ENCODE measurements around the gene PCDH12.

The PCDH12 gene

DNA sequence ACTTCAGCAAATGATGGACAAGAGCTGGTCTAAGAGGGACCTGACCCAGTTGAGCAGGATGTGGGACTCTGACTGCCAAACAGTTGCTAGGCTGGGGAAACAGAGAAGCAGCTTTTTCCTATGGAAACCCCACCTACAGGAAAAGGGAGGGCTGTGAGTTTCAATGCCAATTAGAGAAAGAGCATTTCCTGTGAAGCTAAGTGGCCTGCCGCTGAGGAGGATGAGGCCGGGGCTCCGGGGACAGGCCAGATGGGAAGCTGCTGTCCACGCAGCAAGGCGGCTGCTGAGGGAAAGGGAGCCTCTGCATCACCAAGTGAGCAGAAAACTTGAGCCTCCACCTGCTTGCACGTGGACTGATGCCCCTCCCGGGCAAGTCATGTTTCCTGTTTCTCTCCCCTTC, at the start of gene PCDH12:
PCDH12 (minus strand) TSS at position 90 of the 400 bp plus-strand sequence. CDS start 351 bp downstream, outside the sequence.
- DNase-seq (ENCODE audit: low spot score): no peak

DNA sequence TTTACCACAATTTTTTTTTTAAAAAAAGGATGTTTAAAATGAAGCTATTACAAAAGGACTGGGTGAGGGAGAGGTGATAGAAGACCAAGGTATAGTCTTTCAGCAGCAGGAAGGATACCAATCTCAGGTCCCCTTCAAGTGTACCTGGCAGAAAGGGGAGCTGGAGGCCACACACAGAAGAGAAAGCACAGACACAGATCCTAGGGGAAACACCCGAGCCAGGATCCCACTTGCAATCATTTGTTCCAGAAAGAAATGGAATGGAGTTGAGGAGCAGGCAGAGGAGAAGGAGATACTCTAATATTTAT, 49.2 kb upstream of the PCDH12 start:
- no peak for DNase-seq (ENCODE audit: low spot score)

DNA sequence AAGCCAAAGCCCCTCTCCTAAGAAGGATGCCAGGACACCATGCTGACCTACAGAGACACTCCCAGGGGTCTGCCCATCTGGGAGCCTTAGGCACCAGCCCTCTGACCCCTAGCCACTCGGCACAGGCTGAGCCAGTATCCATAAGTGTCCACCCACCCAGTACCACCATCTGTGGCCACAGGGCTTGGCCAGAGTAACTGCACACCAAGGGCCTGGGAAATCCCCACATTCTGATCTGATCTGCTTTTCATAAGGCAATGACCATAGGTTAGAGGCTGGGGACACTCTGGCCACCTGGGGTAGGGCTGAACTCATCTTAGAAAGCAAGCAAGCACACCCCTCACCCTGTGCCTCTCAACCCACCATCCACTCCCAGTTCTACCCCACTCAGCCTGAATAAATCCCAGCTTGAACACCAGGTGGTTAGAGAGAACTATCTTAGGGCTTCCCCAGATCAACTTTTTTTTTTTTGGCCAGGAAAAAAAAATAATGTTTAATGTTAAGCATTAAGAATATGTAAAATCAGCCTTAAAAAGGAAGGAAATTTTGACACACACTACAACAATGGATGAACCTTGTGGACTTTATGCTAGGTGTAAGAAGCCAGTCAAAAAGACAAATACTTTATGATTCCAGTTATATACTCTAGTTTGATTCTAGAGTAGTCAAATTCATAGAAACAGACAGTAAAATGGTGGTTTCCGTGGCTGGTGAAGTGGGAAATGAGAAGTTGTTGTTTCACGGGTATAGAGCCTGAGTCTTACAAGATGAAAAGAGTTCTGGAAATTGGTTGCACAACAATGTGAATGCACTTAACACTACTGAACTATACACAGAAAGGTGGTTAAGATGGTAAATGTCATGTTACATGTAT, 48.6 kb upstream of the PCDH12 start:
- DNase-seq (ENCODE audit: low spot score): peak; percentile 78

DNA sequence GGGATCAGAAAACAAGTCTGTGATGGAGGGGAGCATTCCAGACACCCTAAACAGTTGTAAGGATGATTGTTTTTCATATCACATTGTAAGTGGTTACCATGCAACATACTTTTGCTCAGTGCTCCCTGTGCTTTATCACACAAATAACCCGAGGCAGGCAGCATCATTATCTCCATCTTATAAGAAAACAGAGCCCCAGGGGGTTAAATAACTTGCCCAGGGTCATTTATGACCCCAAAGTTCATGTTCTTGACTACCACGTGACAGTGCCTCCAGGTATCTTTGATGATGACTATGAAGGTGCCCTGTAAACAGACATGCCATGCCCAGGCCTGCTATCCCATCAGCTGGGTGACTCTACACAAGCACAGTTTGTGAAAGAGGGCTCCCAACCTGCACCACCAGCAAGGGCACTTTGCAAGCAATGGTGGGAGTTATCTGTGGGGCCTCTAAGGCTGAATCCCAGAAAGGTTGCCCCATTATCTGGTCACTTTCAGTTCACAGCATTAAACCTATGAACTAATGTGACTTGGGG, 45.3 kb upstream of the PCDH12 start:
- no peak for DNase-seq (ENCODE audit: low spot score)

DNA sequence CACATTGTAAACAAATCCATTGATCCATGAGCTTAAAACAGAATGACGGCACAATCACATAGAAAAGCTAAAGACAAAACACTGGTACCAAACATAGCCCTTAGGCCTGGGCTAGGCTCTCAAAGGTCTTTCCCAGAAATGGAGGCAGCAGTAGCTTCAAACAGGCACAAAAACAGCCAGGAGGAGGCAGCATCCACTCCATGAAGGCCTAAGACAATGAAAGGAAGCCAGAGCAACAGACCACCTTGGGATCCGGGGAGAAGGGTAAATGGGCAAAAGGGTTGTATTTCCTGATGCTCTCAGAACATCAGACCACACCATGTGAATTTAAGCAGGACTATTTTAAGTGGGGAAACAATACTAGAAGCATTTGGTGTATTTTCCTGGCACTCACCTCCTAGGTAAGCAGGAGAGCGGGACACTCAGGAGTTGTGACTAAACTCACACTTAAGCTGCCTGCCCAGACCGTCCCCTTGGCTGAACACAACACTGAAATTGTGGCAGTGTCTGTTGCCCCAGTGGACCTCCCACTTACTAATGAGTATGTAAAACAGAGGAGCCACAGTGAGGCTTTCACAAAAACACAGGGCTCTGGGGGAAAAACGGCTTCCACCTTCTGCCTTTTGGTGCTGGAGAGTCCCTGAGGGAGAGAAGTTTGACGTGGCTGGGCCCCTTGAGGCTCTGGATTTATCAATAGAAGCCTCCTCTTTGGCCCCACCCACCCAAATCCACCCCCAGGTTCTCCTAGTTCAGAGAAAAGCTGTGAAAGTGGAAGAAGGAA, 42.9 kb upstream of the PCDH12 start:
- DNase-seq (ENCODE audit: low spot score): no peak

DNA sequence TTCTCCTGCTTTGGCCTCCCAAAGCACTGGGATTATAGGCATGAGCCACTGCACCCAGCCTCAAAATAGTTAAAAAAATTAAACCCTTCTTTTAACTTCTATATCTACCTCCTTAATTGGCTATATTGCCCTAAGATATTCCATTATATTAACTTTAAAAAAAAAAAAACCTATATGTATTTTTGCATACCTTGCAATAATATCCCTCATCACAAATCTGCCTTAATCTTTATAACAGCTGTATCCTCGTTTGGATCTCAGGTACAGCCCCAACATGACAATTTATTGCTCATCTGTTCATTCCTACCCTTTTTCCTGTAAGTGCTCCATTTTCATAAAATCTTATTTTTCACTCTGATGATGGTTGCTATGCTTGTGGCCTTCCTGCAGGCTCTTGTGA, 42.2 kb upstream of the PCDH12 start:
- no peak for DNase-seq (ENCODE audit: low spot score)

DNA sequence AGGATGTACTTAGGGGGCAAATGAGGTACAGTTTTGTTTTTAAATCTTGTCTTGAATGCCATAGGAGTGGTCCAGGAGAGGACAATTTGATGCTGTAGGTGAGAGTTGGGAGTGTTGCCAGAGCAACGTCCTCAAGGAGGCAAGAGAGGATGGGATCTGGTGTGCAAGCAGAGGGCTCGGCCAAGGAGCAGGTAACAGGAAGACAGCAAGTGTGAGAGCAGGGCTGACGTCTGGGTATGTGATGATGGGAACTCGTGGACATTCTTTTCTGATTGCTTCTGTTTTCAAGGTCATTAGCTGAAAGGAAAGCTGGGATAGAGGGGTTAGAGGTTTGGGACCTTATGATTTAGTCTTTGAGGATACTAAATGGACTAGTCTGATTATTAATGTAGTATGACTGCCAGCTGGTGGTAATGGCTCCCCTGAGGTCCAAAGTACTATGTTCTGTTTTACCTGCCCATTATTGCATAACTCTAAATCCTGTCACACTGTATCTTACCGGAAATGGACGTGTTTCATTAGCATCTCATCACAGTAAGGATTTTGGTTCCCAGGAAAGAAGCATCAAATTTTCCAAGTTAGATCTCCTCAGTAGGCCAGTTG, 39.5 kb upstream of the PCDH12 start:
- DNase-seq (ENCODE audit: low spot score): no peak

DNA sequence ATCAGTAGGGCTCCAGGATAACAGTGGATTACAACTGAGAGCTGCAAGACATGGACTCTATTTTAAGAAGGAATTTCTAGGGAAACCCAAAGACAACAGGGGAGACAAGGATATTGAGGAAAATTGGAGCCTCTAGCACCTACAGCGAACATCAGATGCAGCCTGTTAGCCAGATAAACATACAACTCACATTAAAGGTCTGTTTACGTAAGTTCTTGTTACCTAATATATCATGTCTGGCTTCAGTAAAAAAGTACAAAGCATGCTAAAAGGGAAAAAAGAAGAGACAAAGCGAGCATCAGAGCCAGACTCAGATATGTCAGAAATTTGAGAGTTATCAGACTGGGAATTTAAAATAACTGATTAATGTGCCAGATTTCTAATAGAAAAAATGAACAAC, 37.7 kb upstream of the PCDH12 start:
- no peak for DNase-seq (ENCODE audit: low spot score)

DNA sequence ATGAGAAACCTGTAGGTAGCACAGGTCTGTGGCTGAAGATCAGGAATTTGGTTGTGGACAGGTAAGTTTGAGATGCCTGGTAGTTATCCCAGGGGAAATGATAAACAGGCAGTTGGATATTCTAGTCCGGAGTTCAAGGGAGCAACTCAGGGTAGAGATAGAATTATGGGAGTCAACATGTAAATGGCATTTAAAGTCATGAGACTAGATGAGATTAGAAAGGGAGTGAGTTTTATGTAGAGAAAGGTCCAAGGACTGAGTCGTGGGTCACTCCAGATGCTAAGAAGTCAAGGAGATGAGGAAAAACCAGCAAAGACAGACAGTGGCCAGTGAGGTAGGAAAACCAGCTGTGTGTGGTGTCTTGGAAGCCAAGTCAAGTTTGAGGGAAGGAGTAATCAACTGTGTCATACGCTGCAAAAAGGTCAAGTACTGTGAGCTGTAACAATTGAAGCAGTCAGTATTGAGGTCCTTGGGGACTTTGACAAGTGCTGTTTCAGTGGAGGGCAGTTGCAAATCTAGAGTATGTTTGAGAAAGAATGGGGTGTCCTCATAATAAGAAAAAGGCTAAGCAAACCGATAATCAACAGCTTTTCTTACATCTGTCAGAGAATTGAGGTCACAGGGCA, 36.6 kb upstream of the PCDH12 start:
- no peak for DNase-seq (ENCODE audit: low spot score)

DNA sequence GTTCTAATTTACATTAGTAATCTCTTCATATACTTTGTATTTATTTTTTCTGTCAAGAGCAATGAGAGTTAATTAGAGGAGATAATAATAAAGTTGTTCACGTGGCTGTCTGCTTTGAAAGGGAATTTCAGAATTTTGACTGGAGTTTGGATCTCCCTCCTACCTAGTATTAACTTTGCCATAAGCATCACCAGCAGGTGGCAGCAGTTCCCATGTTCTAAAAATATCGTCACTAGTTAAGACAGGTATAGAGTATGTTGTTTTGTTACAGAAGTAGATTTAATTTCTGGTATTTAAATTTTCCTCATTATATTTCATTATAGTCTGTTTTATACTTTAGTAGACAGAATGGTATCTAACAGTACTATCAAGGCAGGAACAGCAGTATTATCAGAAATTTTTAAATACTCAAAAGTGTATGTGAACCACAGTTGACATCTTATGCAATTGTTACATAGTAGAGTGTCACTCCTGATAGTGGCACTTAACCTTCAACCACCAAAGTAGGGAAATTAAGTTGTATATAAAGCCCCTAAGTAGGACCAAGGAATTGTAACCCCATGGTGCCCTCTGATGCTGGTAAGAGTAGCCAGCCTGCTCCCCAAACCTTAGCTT, 34.5 kb upstream of the PCDH12 start:
- DNase-seq (ENCODE audit: low spot score): peak; percentile 84

DNA sequence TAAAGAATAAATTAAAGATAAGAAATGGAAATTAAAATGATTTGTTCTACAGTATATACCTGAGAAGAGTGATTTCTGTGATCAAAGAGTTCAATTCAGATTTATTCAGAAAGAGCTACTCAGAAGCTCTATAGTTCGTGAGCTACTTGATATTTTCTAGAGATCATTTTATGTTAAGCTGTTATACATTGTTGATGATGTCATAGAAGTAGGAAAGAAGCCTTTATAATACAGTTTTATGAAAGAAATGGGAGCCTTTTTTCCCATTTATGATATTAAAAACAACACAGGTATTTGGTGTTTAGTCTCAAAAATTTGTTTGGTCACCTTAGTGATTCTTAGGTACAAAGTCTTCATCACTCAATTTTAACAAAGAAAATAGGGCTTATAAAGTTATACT, 31.7 kb upstream of the PCDH12 start:
- no peak for DNase-seq (ENCODE audit: low spot score)

DNA sequence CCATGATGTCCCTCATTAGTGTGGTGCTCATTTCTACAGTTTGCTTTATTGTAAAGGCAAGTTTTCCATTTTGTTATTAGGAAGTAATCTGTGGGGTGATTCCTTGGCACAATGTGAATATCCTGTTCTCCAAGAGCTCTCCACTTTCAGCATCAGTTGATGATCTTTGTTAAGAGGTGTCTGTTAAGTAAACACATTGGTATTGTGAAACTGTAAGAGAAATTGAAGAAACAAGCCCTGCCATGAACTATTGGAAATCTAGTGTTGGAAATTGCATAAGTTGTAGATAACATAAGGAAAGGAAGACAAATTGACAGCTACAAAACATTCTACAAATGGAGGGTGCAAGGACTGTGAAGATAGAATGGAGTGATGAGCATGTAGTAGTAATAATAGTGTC, 28.1 kb upstream of the PCDH12 start:
- DNase-seq (ENCODE audit: low spot score): no peak

DNA sequence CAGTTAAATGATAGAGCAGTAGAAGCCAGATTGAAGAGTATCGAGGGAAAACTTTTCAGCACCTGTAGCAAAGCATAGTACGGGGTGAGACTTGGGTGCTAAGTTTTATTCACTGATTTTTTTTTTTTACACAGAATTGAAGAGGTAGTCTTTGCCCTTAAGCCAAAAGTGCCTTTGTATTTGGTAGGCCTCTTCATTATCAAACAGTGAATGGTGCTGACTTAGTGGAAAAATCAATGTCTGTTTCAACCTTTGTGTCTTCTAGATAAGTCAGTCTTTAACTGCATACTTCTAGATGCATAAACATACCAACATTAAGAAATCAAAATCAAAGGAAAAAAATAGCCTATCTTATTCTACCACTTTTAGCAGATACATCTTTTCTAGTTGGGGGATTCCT, 24.6 kb upstream of the PCDH12 start:
- no peak for DNase-seq (ENCODE audit: low spot score)

DNA sequence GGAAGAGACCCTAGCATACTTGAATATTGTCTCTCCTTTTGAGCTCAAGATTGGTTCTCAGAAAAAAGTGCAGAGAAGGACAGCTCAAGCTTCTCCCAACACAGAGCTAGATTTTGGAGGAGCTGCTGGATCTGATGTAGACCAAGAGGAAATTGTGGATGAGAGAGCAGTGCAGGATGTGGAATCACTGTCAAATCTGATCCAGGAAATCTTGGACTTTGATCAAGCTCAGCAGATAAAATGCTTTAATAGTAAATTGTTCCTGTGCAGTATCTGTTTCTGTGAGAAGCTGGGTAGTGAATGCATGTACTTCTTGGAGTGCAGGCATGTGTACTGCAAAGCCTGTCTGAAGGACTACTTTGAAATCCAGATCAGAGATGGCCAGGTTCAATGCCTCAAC, 20.4 kb upstream of the PCDH12 start:
- no peak for DNase-seq (ENCODE audit: low spot score)

DNA sequence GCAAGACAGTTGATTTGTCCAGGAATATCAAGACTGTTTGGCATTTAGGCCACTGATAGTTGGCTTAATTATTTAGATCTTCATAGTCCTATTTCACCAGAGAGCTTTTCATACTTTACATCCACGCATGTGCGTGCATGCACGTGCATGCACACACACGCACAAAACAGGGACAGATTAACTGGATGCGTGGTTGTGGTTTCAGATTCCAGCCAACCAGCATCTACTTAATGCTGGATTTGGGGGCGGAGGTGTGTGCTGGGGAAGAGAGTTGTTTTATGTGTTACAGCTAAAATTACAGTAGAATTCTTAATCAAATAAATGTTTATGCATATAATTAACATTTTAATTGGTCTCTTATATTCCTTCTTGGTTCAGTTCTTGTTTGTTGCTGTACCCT, 18.2 kb upstream of the PCDH12 start:
- no peak for DNase-seq (ENCODE audit: low spot score)

DNA sequence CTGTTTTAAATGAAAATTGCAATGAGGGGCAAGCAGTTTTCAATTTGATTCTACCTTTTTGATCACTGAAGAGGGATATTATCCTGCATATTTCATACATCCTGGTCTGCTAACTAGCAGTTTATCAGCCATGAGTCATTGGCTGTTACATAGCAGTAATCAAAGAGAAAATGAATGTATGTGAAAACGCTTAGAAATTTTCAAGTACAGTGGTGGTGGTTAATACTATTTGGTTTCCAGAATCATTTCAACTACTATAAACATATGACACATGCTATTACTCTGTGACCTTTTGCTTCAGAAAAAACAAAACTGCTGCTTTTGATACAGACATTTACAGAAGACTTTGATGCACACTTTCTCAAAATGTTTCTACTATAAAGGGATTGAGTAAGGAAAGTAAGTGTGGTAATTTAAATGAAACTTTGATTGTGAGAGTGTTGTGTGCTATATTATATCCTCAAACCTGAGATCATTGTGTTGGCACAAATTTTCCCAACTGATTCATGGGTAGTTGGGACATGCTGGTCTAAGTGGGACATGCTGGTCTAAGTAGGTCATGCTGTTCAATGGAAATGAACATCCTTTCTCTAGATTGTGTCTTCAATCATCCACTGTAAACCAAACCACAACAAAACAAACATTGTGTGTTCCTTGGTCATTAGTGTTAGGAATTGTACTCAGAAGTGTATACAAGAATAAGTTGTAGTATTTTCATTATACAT, 16.0 kb upstream of the PCDH12 start:
- DNase-seq (ENCODE audit: low spot score): peak; percentile 27

DNA sequence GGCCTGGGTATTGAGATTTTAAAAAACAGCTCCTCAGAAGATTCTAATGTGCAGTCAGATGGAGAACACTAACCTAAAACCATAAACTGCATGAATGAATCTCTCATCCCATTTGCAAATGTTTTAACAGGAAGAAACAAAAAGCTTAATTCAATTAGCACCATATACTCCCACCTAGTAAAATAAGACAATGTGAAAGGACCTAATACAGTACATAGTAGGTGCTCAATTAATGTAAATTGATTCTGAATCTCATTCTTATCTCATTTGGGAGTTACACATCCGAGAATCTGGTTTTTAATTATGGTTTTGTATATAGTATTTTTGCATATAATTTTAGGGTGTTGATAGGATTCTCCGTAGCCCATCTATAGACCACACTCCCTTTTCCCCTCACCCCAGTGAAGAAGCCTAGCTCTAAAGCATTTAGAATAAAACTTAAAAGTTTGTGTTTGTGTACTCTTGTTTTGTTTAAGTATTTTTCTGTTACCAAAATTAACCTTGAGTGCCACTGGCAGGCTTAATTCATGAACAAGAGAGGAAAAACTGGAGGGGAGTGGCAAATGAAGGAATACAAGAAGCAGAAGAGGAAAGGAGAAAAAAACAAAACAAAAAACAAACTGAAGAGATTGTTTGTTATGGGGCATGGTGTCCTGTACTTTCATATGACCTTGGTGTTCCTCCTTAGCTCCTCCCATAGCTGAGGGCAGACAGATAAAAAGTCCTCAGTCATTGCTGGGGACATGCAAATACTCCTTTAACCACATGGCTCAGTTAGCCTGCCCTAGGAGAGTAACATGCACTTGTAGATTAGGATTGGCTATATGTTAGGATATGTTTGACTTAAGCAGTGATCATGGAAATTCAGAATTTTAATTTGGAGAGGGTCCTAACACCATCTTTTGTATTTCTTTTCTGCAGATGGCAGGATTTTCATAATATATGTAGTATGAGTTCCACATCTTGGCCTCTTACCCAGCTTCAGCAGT, 12.1 kb upstream of the PCDH12 start:
- no peak for DNase-seq (ENCODE audit: low spot score)

DNA sequence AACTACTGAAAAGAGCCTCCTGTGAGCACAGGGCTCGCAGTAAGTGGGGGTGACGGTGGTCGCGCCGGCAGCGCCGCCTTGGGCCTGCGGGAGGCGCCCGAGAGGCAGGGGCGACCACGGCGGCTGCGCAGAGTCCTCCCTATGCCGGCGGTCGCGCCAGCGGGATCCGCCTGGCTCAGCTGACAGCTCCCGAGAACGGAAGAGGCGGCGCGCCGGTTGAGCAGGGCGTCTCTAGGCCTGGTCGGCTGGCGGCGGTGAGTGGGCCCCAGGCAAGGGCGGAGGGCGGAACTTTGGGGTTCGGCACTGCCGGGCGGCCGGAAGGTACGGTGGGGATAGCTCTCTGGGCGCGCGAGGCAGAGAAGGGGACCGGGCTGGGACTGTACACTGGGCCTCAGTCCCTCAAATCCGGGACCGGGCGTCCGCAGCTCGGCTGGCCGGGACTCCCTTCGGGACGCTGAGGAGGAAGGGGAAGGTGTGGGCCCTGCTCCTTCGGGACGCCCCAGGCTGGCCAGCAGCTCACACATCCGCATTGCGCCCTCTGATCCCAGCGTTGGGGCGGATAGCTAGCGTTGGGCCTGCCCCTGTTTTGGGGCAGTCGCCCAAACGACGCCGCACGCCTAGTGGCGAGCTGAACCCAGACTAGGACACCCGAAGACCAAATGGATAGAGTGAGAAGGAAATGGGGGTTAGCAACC, 11.1 kb upstream of the PCDH12 start, which contains the start of gene RNF14:
RNF14 (plus strand) TSS at position 192 of the 695 bp plus-strand sequence. CDS start 4,484 bp downstream, outside the sequence.
- DNase-seq (ENCODE audit: low spot score): peak; percentile 94

DNA sequence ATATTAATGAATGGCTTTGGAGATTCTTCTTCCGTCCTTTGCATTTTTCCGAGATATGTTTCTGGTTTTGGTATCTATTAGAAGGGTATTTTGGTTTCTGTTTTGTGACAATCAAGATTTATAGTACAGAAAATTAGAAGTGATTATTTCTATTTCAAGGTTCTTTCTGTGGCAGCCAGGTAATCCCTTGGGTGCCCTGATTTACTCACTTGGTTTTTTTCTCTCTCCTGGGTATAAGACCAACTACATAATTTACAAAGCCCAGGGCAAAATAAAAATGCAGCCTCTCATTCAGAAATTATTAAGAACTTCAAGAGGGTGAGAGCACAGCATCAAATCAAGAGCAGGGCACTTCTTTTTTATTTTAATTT, 8.9 kb upstream of the PCDH12 start:
- no peak for DNase-seq (ENCODE audit: low spot score)

Measured in CD4-positive, alpha-beta T cell treated with Interleukin-2 at 100 ng/mL for 4 hours (primary cell).